GM12875 (cell line): Measurements from ENCODE around the gene YLPM1.
A peak's percentile ranks its signal among the peaks of the same experiment; 100 is the strongest.

Experiments
- H3K4me3 ChIP-seq: one replicate; pipeline ENCODE4 v1.5.1; 2011; ENCODE audit warnings: low read depth, low read length, control low read depth
- TF ChIP-seq, protein P1 (sequence below): IDR thresholded peaks from 2 replicates; pipeline ENCODE4 v1.5.1; 2011; ENCODE audit warnings: low read depth, mild to moderate bottlenecking, control low read depth, inconsistent platforms, low read length, moderate library complexity, borderline replicate concordance; ENCODE audit not compliant: insufficient read depth

Gene YLPM1

GRCh38 chr14:74792249-74793039 is 29.3 kb downstream of the YLPM1 start:
- TF ChIP-seq, protein P1, sequence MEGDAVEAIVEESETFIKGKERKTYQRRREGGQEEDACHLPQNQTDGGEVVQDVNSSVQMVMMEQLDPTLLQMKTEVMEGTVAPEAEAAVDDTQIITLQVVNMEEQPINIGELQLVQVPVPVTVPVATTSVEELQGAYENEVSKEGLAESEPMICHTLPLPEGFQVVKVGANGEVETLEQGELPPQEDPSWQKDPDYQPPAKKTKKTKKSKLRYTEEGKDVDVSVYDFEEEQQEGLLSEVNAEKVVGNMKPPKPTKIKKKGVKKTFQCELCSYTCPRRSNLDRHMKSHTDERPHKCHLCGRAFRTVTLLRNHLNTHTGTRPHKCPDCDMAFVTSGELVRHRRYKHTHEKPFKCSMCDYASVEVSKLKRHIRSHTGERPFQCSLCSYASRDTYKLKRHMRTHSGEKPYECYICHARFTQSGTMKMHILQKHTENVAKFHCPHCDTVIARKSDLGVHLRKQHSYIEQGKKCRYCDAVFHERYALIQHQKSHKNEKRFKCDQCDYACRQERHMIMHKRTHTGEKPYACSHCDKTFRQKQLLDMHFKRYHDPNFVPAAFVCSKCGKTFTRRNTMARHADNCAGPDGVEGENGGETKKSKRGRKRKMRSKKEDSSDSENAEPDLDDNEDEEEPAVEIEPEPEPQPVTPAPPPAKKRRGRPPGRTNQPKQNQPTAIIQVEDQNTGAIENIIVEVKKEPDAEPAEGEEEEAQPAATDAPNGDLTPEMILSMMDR = no peak
- H3K4me3 ChIP-seq = no peak overlapping the region

- no peak overlapping the region for H3K4me3 ChIP-seq
These were observed 30.5 kb downstream of the YLPM1 start for GRCh38 chr14:74793506-74794155.

GRCh38 chr14:74794947-74795346 is 31.8 kb downstream of the YLPM1 start:
- TF ChIP-seq, protein P1 = no peak
- H3K4me3 ChIP-seq = no peak overlapping the region

More at GRCh38 chr14:74793506-74794155, 30.5 kb downstream of the YLPM1 start:
- TF ChIP-seq, protein P1 = peak; percentile 26; the same call in 1 of the 2 replicates

DNA sequence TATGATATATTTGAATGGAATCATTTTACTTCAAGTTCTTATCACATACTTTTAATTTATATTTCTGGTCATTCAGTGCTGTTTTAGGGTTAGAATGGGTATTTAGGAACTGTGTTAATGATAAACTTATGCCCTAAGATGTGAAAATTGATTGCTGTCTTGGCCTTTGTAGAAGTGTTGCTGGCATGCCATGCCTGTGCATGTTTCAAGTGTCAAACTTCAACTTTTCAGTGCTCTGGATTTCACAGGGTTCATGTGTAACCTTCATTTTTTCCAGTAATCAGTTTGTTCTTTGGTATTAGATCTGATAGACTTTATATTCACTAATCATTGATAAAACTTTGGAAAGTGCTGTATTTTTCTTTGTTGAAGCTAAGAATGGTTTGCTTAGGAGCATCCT is 36.6 kb downstream of the YLPM1 start:
- H3K4me3 ChIP-seq = no peak overlapping the region
- TF ChIP-seq, protein P1 = no peak

GRCh38 chr14:74800780-74801179 is 37.7 kb downstream of the YLPM1 start:
- TF ChIP-seq, protein P1 = no peak
- no peak overlapping the region for H3K4me3 ChIP-seq

GRCh38 chr14:74801396-74801795 is 38.3 kb downstream of the YLPM1 start:
- H3K4me3 ChIP-seq = no peak overlapping the region
- TF ChIP-seq, protein P1 = no peak

GRCh38 chr14:74804219-74804825 is 41.2 kb downstream of the YLPM1 start:
- no peak overlapping the region for H3K4me3 ChIP-seq
- TF ChIP-seq, protein P1 = peak; percentile 52
